Stimulated activated effector memory CD8-positive, alpha-beta T cell treated with anti-CD3 and anti-CD28 coated beads, Interleukin-12 subunit alpha, Interleukin-12 subunit beta, amount 100 ng/mL, for 72 hours (primary cell): ENCODE results near the gene CTDSP2.
A peak's percentile ranks its signal among the peaks of the same experiment; 100 is the strongest.

ENCODE experiments used
- ATAC-seq: fragments of 150-1000 bp; cut with Tn5 transposase; 2 replicates; pipeline ENCODE4 v1.10.0; 2021
- DNase-seq, 2 donors: peaks; one replicate each; pipeline ENCODE4 v3.0.0; 2021 to 2022; ENCODE audit warnings: low spot score in 2 of 2
- H3K27ac Mint-ChIP-seq: one replicate; pipeline ENCODE4 v1.8.0; 2022; ENCODE audit warnings: mild to moderate bottlenecking, mixed read lengths
- H3K36me3 Mint-ChIP-seq: one replicate; pipeline ENCODE4 v1.8.0; 2022; ENCODE audit warnings: mild to moderate bottlenecking, mixed read lengths
- H3K4me1 Mint-ChIP-seq: one replicate; pipeline ENCODE4 v1.8.0; 2022; ENCODE audit warnings: mixed read lengths
- H3K4me3 Mint-ChIP-seq: one replicate; pipeline ENCODE4 v1.8.0; 2022; ENCODE audit warnings: mild to moderate bottlenecking, mixed read lengths
- H3K9me3 Mint-ChIP-seq: one replicate; pipeline ENCODE4 v1.8.0; 2022; ENCODE audit warnings: mixed read lengths

CTDSP2 gene

DNA sequence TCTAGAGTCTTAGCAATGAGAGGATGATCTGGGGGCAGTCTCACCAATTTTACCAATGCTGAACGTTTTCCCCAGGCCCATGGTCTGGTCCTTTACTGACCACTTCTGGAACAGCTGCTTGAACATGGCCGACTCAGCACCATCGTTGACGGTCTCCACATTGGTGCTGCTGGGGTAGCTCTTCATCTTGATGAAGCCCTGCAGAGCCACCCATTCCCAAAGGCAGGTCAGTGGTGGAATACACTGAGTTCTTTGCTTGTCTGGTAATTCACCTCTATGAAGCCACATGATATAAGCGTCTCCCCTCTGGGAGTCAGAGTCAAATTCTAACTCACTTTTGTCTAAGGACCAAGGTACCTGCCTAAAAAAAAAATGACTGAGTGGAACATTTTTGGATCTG lies 38.2 kb downstream of the CTDSP2 start:
- Mint-ChIP-seq H3K4me1 (peaks cover 6% of the 10 kb centered on the region), H3K36me3 (peaks cover 20% of the 10 kb centered on the region), H3K27ac (no peak overlapping the region), H3K9me3 (no peaks in the 10 kb centered on the region), H3K4me3 (no peak overlapping the region)
- ATAC-seq (no peak), DNase-seq (no peak)

DNA sequence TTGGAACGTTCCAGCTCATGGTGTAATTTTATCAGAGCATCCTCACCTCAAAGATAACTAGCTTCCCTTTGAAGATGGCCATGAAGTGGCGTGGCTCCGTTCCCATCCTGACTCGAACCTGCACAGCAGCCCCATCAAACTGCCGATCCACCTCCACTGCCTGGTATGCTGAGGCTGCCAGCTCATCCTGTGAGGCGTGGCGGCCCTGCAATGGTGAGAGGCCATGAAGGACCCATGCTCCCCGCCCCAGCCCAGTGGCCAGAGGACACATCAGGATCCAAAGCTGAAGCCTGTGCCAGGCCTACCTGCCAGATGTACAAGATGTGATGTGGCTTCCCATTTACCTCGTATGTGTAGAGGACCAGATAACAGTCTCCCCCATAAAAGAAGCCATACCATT lies 39.2 kb downstream of the CTDSP2 start:
- no peak overlapping the region for H3K4me3 Mint-ChIP-seq
- H3K36me3 Mint-ChIP-seq, result peaks cover 20% of the 10 kb centered on the region
- H3K4me1 Mint-ChIP-seq, result peaks cover 5% of the 10 kb centered on the region
- no peak overlapping the region for H3K27ac Mint-ChIP-seq
- no peak for DNase-seq
- ATAC-seq, result no peak
- H3K9me3 Mint-ChIP-seq, result no peaks in the 10 kb centered on the region

GRCh38 chr12:57806677-57807076 lies 39.9 kb downstream of the CTDSP2 start:
- Mint-ChIP-seq H3K4me3 (no peak overlapping the region), H3K27ac (no peak overlapping the region), H3K36me3 (peaks cover 20% of the 10 kb centered on the region), H3K4me1 (peaks cover 6% of the 10 kb centered on the region), H3K9me3 (no peaks in the 10 kb centered on the region)
- DNase-seq (no peak), ATAC-seq (no peak)

GRCh38 chr12:57803319-57803893 lies 43.1 kb downstream of the CTDSP2 start:
- ATAC-seq, result peak; percentile 24
- Mint-ChIP-seq H3K36me3 (peaks cover 34% of the 10 kb centered on the region), H3K4me1 (peaks cover 6% of the 10 kb centered on the region), H3K9me3 (no peaks in the 10 kb centered on the region), H3K4me3 (no peak overlapping the region), H3K27ac (no peak overlapping the region)
- DNase-seq, result no peak

- Mint-ChIP-seq H3K36me3 (peaks cover 40% of the 10 kb centered on the region), H3K4me1 (peaks cover 6% of the 10 kb centered on the region), H3K9me3 (no peaks in the 10 kb centered on the region), H3K4me3 (no peak overlapping the region), H3K27ac (peak overlapping the region; percentile 21)
- ATAC-seq (peak; percentile 55), DNase-seq (no peak)
Observed at GRCh38 chr12:57802607-57803006, 43.9 kb downstream of the CTDSP2 start.

GRCh38 chr12:57800965-57801364 lies 45.6 kb downstream of the CTDSP2 start:
- H3K4me3 Mint-ChIP-seq, result no peak overlapping the region
- ATAC-seq (no peak), DNase-seq (no peak)
- peaks cover 50% of the 10 kb centered on the region for H3K36me3 Mint-ChIP-seq
- peak overlapping the region; percentile 29 for H3K27ac Mint-ChIP-seq
- peaks cover 8% of the 10 kb centered on the region for H3K4me1 Mint-ChIP-seq
- no peaks in the 10 kb centered on the region for H3K9me3 Mint-ChIP-seq

DNA sequence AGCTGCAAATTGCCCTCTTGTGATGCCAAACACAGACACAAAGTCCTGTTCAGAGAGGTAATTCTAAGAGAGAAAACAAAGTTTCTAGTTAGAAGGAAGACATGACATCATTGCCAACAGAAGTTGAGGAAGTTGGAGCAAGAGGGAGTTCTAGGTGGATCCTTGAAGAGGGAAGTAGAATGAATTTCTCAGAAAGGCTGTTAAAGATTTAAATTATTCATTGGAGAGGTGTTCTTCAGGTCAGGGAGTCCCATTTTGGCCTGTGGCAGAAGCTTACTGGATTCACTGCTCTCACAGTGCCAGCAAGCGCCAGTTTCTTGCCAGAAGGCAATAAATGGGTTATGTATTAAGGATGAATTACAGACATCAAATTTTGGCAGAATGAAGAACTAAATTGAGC lies 48.6 kb downstream of the CTDSP2 start:
- H3K4me3 Mint-ChIP-seq, result no peak overlapping the region
- peaks cover 73% of the 10 kb centered on the region for H3K36me3 Mint-ChIP-seq
- DNase-seq (no peak), ATAC-seq (no peak)
- H3K9me3 Mint-ChIP-seq, result no peaks in the 10 kb centered on the region
- peaks cover 24% of the 10 kb centered on the region for H3K4me1 Mint-ChIP-seq
- peak overlapping the region; percentile 7 for H3K27ac Mint-ChIP-seq

- peak overlapping the region; percentile 50 for H3K27ac Mint-ChIP-seq
- no peak overlapping the region for H3K4me3 Mint-ChIP-seq
- DNase-seq (no peak), ATAC-seq (no peak)
- no peaks in the 10 kb centered on the region for H3K9me3 Mint-ChIP-seq
- H3K36me3 Mint-ChIP-seq, result peaks cover 82% of the 10 kb centered on the region
- H3K4me1 Mint-ChIP-seq, result peaks cover 18% of the 10 kb centered on the region
Observed at GRCh38 chr12:57796996-57797395, 49.5 kb downstream of the CTDSP2 start.

DNA sequence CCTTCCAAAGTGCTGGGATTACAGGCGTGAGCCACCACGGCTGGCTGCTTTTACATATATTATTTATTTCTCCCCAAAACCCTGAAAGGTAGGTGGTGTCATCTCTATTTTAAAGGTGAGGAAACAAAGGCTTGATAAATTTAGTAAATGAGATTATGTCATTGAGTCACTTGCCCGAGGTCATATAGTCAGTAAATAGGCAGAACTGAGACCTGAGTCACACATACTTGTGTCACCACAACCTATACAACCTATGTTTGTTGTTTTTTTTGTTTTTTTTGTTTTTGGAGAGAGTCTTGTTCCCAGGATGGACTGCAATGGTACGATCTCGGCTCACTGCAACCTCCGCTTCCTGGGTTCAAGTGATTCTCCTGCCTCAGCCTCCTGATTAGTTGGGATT lies 51.2 kb downstream of the CTDSP2 start:
- Mint-ChIP-seq H3K4me1 (peaks cover 23% of the 10 kb centered on the region), H3K27ac (no peak overlapping the region), H3K9me3 (no peaks in the 10 kb centered on the region), H3K4me3 (no peak overlapping the region), H3K36me3 (peaks cover 90% of the 10 kb centered on the region)
- ATAC-seq (peak; percentile 57), DNase-seq (no peak)

DNA sequence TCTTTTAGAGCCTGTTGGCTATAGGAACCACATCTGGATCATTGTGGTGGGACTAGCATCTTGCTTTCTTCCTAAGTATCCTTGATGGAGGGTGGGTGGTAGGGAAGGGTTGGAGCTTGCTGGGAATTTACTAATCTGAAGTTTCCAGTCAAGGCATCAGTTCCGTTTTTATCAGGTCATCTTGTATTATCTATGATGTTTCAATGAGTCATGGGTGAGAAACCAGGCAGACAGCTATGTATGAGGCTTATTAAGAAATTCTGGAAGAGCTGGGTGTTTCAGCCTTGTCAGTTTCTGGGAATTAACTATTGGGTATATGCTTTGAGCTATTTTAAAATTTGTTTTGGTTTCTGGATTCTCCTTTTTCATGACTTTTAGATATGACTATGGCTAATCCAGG lies 52.6 kb downstream of the CTDSP2 start:
- no peak overlapping the region for H3K4me3 Mint-ChIP-seq
- peaks cover 96% of the 10 kb centered on the region for H3K36me3 Mint-ChIP-seq
- H3K27ac Mint-ChIP-seq, result peak overlapping the region; percentile 43
- ATAC-seq, result no peak
- no peak for DNase-seq
- H3K4me1 Mint-ChIP-seq, result peaks cover 23% of the 10 kb centered on the region
- H3K9me3 Mint-ChIP-seq, result no peaks in the 10 kb centered on the region

DNA sequence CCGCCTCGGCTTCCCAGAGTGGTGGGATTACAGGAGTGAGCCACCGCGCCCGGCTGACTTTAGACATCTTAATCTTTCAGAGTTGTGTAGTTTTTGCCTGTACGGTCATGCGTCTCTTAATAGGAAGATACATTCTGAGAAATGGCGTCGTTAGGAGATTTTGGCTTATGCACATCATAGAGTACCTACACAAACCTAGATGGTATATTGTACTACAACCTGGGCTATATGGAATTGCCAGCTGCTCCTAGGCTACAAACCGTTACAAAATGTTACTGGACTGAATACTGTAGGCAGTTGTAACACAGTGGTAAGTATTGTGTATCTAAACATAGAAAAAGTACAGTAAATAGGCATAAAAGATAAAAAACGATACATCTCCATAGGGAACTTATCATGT lies 62.7 kb downstream of the CTDSP2 start:
- peaks cover 63% of the 10 kb centered on the region for H3K36me3 Mint-ChIP-seq
- H3K9me3 Mint-ChIP-seq, result no peaks in the 10 kb centered on the region
- peak overlapping the region; percentile 99 for H3K4me3 Mint-ChIP-seq
- ATAC-seq, result no peak
- DNase-seq, result no peak
- H3K27ac Mint-ChIP-seq, result no peak overlapping the region
- peaks cover 45% of the 10 kb centered on the region for H3K4me1 Mint-ChIP-seq

GRCh38 chr12:57783466-57783801 lies 63.1 kb downstream of the CTDSP2 start:
- H3K4me1 Mint-ChIP-seq, result peaks cover 45% of the 10 kb centered on the region
- peak overlapping the region; percentile 99 for H3K4me3 Mint-ChIP-seq
- ATAC-seq (no peak), DNase-seq (no peak)
- peak overlapping the region; percentile 95 for H3K27ac Mint-ChIP-seq
- H3K36me3 Mint-ChIP-seq, result peaks cover 58% of the 10 kb centered on the region
- no peaks in the 10 kb centered on the region for H3K9me3 Mint-ChIP-seq

GRCh38 chr12:57782608-57783465 lies 63.7 kb downstream of the CTDSP2 start, which contains the start of gene TSFM:
TSS of gene TSFM (plus strand) at chr12:57782787. CDS start at chr12:57782802, 15 bp downstream.
- H3K4me3 Mint-ChIP-seq, result peak within 1 kb of the TSS; percentile 99
- H3K27ac Mint-ChIP-seq, result peak within 1 kb of the TSS; percentile 95
- ATAC-seq (peak; percentile 97), DNase-seq (peak; percentile 93 to 98)
- H3K9me3 Mint-ChIP-seq, result no peaks in the 10 kb centered on the region
- peaks cover 52% of the 10 kb centered on the region for H3K36me3 Mint-ChIP-seq
- H3K4me1 Mint-ChIP-seq, result peaks cover 45% of the 10 kb centered on the region

- peaks cover 49% of the 10 kb centered on the region for H3K36me3 Mint-ChIP-seq
- DNase-seq (no peak), ATAC-seq (no peak)
- peaks cover 45% of the 10 kb centered on the region for H3K4me1 Mint-ChIP-seq
- H3K27ac Mint-ChIP-seq, result peak overlapping the region; percentile 95
- no peaks in the 10 kb centered on the region for H3K9me3 Mint-ChIP-seq
- H3K4me3 Mint-ChIP-seq, result peak overlapping the region; percentile 99
Observed at GRCh38 chr12:57782243-57782607, 64.3 kb downstream of the CTDSP2 start.

DNA sequence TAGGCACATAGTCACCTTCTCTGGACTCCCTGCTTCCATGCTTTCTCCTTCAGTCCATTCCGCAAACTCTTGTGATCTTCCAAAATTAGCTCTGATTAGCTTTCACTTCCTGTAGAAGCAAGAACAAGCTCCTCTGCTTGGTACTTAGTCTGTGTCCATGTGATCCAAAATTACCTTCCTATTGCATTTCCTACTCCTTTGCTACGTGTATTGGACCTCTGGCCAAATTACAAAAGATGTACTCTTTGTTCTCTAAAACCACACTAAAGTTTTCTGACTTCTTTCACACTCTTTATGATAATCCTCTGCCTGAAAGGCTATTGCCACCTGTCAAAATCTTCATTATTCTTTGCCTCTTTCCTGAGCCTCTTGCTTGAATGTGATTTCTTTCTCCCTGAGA lies 64.7 kb downstream of the CTDSP2 start:
- DNase-seq, result no peak
- Mint-ChIP-seq H3K4me3 (peak overlapping the region; percentile 99), H3K9me3 (no peaks in the 10 kb centered on the region), H3K36me3 (peaks cover 49% of the 10 kb centered on the region), H3K27ac (peak overlapping the region; percentile 95), H3K4me1 (peaks cover 45% of the 10 kb centered on the region)
- ATAC-seq, result no peak

DNA sequence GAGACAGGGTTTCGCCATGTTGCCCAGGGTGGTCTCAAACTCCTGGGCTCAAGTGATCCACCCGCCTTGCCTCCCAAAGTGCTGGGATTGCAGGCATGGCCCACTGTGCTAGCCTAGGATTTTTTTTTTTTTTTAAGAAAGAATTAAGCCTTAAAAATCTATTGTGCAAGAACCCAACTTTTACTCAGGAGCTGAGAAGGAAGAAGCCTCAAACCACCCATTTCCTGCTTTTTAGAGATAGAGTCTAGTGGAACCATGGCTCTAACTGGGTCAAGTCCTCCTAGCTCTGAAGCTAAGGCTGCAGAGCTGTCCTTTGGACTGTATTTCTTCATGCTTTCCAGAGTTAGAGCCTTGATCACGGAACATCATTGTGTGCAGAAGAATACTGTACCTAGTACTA lies 65.3 kb downstream of the CTDSP2 start:
- Mint-ChIP-seq H3K9me3 (no peaks in the 10 kb centered on the region), H3K36me3 (peaks cover 43% of the 10 kb centered on the region), H3K27ac (peak overlapping the region; percentile 95), H3K4me3 (peak overlapping the region; percentile 99), H3K4me1 (peaks cover 45% of the 10 kb centered on the region)
- ATAC-seq (no peak), DNase-seq (no peak)
